SK-N-SH (cell line): Measurements from ENCODE around the gene TMEM147. TPM values are rescaled to one million over a fixed set of nuclear protein-coding genes. Genes with fewer than 3 reads are reported as not detected.

Source experiments
- CTCF ChIA-PET: fragments of 300-600, 350-600 bp; formaldehyde crosslinking; extraction: SDS; loops from one replicate; lab custom pipeline; 2021; lab: Yijun Ruan, JAX
- POLR2A ChIA-PET: fragments of 350-600 bp; sonication (Branson Sonifier 250); formaldehyde crosslinking; extraction: SDS; loops from one replicate; lab custom pipeline; 2020; ENCODE audit warnings: antibody characterized with exemption, inconsistent platforms; lab: Yijun Ruan, JAX
- DNase-seq: peaks from one replicate; pipeline ENCODE4 v3.0.0; 2012
- H2AFZ ChIP-seq: fragments of 200-600 bp; sonication (generic); 2 replicates; pipeline ENCODE4 v1.8.1; 2016; ENCODE audit warnings: antibody characterized with exemption, mild to moderate bottlenecking, low read depth
- H3F3A ChIP-seq: fragments of 200-600 bp; sonication (generic); replicated peaks from 2 replicates; pipeline ENCODE3; 2016; ENCODE audit warnings: antibody characterized with exemption, mild to moderate bottlenecking; ENCODE audit not compliant: insufficient read depth
- H3K27ac ChIP-seq, 2 experiments: fragments of 200-500 bp in 1 of 2; fragments of 200-600 bp in 1 of 2; sonication (Bioruptor generic) in 1 of 2; sonication (generic), shearing (Covaris generic) in 1 of 2; 2 replicates each; pipeline versions ENCODE4 v1.5.1 to v1.6.1; 2014 to 2016; ENCODE audit warnings: low read depth in 2 of 2, inconsistent platforms in 1 of 2, low read length in 1 of 2, mild to moderate bottlenecking in 1 of 2, mixed read lengths in 1 of 2
- H3K27me3 ChIP-seq: fragments of 200-600 bp; sonication (generic), shearing (Covaris generic); 2 replicates; pipeline ENCODE4 v1.6.1; 2016; ENCODE audit warnings: mixed run types; ENCODE audit not compliant: insufficient read depth
- H3K36me3 ChIP-seq, 2 experiments: fragments of 200-500 bp in 1 of 2; fragments of 200-600 bp in 1 of 2; sonication (Bioruptor generic) in 1 of 2; sonication (generic) in 1 of 2; replicated peaks in 1 of 2; 2 replicates each; pipeline versions ENCODE3 to v1.5.1; 2014 to 2016; ENCODE audit warnings: low read length in 1 of 2, mild to moderate bottlenecking in 1 of 2; ENCODE audit not compliant: insufficient read depth in 2 of 2, control insufficient read depth in 1 of 2
- H3K4me1 ChIP-seq, 2 experiments: fragments of 200-500 bp in 1 of 2; fragments of 200-600 bp in 1 of 2; sonication (Bioruptor generic) in 1 of 2; sonication (generic), shearing (Covaris generic) in 1 of 2; 2 replicates each; pipeline versions ENCODE4 v1.5.1 to v1.6.1; 2014 to 2016; ENCODE audit warnings: low read depth in 1 of 2, low read length in 1 of 2, mixed run types in 1 of 2; ENCODE audit not compliant: insufficient read depth in 2 of 2, control insufficient read depth in 1 of 2
- H3K4me2 ChIP-seq: fragments of 200-600 bp; sonication (generic), shearing (Covaris generic); 2 replicates; pipeline ENCODE4 v1.6.1; 2017; ENCODE audit warnings: mixed run types
- H3K4me3 ChIP-seq, 2 experiments: fragments of 200-500 bp in 1 of 2; fragments of 200-600 bp in 1 of 2; sonication (Bioruptor generic) in 1 of 2; sonication (generic), shearing (Covaris generic) in 1 of 2; 2 replicates each; pipeline versions ENCODE4 v1.5.1 to v1.8.1; 2014 to 2016; ENCODE audit warnings: low read depth in 2 of 2, inconsistent platforms in 1 of 2, low read length in 1 of 2, mild to moderate bottlenecking in 1 of 2, mixed read lengths in 1 of 2, moderate library complexity in 1 of 2
- H3K79me2 ChIP-seq: fragments of 200-600 bp; sonication (generic); 2 replicates; pipeline ENCODE4 v1.8.1; 2017; ENCODE audit warnings: mild to moderate bottlenecking; ENCODE audit not compliant: insufficient read depth
- H3K9ac ChIP-seq: fragments of 200-600 bp; sonication (generic); 2 replicates; pipeline ENCODE4 v1.6.1; 2017; ENCODE audit warnings: mixed run types
- H3K9me2 ChIP-seq: fragments of 200-600 bp; sonication (generic); 2 replicates; pipeline ENCODE4 v1.6.1; 2017; ENCODE audit warnings: mixed run types
- H3K9me3 ChIP-seq: fragments of 200-600 bp; sonication (generic); 2 replicates; pipeline ENCODE4 v1.6.1; 2017; ENCODE audit warnings: mixed run types, mild to moderate bottlenecking, moderate library complexity
- H4K20me1 ChIP-seq: fragments of 200-600 bp; sonication (generic); 2 replicates; pipeline ENCODE4 v1.6.1; 2017; ENCODE audit warnings: mild to moderate bottlenecking, mixed run types; ENCODE audit not compliant: insufficient read depth
- EP300 ChIP-seq, 2 experiments: IDR thresholded peaks; 2 replicates each; pipeline versions ENCODE4 v1.4.0 to v1.6.1; 2012; ENCODE audit warnings: borderline replicate concordance in 1 of 2, low read depth in 1 of 2, low read length in 1 of 2
- FOXJ3 ChIP-seq: sonication (generic); formaldehyde crosslinking; IDR thresholded peaks from 2 replicates; pipeline ENCODE4 v1.5.1; 2020; ENCODE audit warnings: mild to moderate bottlenecking, missing genetic modification reagents
- FOXM1 ChIP-seq: IDR thresholded peaks from 2 replicates; pipeline ENCODE4 v1.4.0; 2012; ENCODE audit warnings: low read depth, mild to moderate bottlenecking
- JUND ChIP-seq: IDR thresholded peaks from 2 replicates; pipeline ENCODE4 v1.4.0; 2012
- MEF2A ChIP-seq: IDR thresholded peaks from 2 replicates; pipeline ENCODE4 v1.4.0; 2012; ENCODE audit warnings: low read depth, borderline replicate concordance
- MXI1 ChIP-seq: IDR thresholded peaks from 2 replicates; pipeline ENCODE4 v1.6.1; 2012; ENCODE audit warnings: mild to moderate bottlenecking, low read depth, low read length, improper control_type of control experiment
- RCOR1 ChIP-seq: fragments of 150-350 bp; IDR thresholded peaks from 2 replicates; pipeline ENCODE4 v1.6.1; 2017; ENCODE audit warnings: antibody characterized with exemption, low read length
- SMC3 ChIP-seq: IDR thresholded peaks from 2 replicates; pipeline ENCODE4 v1.6.1; 2012; ENCODE audit warnings: low read depth, low read length, improper control_type of control experiment
- TAF1 ChIP-seq: IDR thresholded peaks from 2 replicates; pipeline ENCODE4 v1.6.1; 2012; ENCODE audit warnings: low read depth, mild to moderate bottlenecking, low read length, moderate library complexity, borderline replicate concordance
- TCF12 ChIP-seq: IDR thresholded peaks from 2 replicates; pipeline ENCODE4 v1.4.0; 2012
- WGBS: methylation state at CpG from one replicate; pipeline ENCODE4 v1.1.6; 2017; ENCODE audit warnings: low lambda C conversion rate; 5-methylcytosine and 5-hydroxymethylcytosine counted together
- polyA plus RNA-seq, 3 experiments: library from polyadenylated mRNA; depleted of rRNA; stranded (reverse); fragments of >200 nt; gene quantifications; 2 replicates each; pipeline ENCODE4 v1.2.3, GENCODE V29; 2012
- TF ChIP-seq, protein P1 (sequence below): fragments of 150-350 bp; IDR thresholded peaks from 2 replicates; pipeline ENCODE4 v1.6.1; 2016; ENCODE audit warnings: mild to moderate bottlenecking, low read depth, low read length
- TF ChIP-seq, protein P2 (sequence below): IDR thresholded peaks from 2 replicates; pipeline ENCODE4; 2012
- TF ChIP-seq, protein P3 (sequence below): fragments of 200-600 bp; sonication (generic); IDR thresholded peaks from 2 replicates; pipeline ENCODE4 v1.6.1; 2017; ENCODE audit warnings: antibody characterized with exemption, mild to moderate bottlenecking, moderate library complexity
- TF ChIP-seq, protein P4 (sequence below): IDR thresholded peaks from 2 replicates; pipeline ENCODE4 v1.6.1; 2012; ENCODE audit warnings: mild to moderate bottlenecking, low read depth, low read length, moderate library complexity
- TF ChIP-seq, protein P5 (sequence below): IDR thresholded peaks from 2 replicates; pipeline ENCODE4 v1.4.0; 2012; ENCODE audit warnings: low read depth, borderline replicate concordance
- TF ChIP-seq, protein P6 (sequence below): IDR thresholded peaks from 2 replicates; pipeline ENCODE4 v1.4.0; 2012; ENCODE audit warnings: low read depth
- TF ChIP-seq, protein P7 (sequence below): fragments of 150-350 bp; IDR thresholded peaks from 2 replicates; pipeline ENCODE4 v1.6.1; 2017; ENCODE audit warnings: antibody characterized with exemption, low read length, low read depth, borderline replicate concordance

Gene TMEM147
- polyA plus RNA-seq, 1 of the 3 experiments (the other 2 are of a cell fraction): 202 TPM

DNA sequence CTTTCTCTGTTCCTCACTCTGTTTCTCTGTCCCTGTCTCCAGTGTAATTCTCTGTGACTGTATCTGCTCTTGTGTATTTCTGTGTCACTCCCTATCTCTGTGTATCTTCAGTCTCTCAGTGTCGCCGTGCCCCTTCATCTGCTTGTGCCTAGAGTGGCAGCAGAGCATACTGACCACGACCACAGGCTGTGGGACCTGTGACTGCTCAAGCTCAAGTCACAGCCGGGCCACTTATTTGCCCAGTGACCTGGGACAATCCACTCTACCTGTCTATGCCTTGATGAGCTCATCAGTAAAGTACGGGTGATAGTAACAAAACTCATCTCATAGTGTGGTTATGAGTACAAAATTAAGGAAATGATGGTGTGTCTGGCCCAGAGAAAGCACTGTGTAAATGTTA lies 8.7 kb downstream of the TMEM147 start:
- 47% methylated on average over 5 of the region's 5 CpGs for WGBS
- Histone ChIP-seq H3K9ac (no peak overlapping the region), H3K27ac (no peak overlapping the region), H4K20me1 (peaks cover 5% of the 10 kb centered on the region; the same call in 1 of the 2 replicates), H3K79me2 (no peaks in the 10 kb centered on the region), H3K9me2 (no peaks in the 10 kb centered on the region), H3K27me3 (peaks cover 9% of the 10 kb centered on the region), H3K4me3 (no peak overlapping the region), H2AFZ (no peak overlapping the region), H3F3A (no peaks in the 10 kb centered on the region), H3K36me3 (no peaks in the 10 kb centered on the region), H3K9me3 (no peaks in the 10 kb centered on the region), H3K4me2 (no peak overlapping the region), H3K4me1 (peaks cover 0 to 11% of the 10 kb centered on the region in 2 experiments; a peak in 1 of 4 replicates)
- ChIA-PET POLR2A (no interaction called here), CTCF (interaction anchor here (1.2 kb wide), 1 partner anchor 66 kb away, joined by 3 read pairs; no protein-coding TSS in a partner anchor)
- no peak for DNase-seq
- TF ChIP-seq, protein P1, sequence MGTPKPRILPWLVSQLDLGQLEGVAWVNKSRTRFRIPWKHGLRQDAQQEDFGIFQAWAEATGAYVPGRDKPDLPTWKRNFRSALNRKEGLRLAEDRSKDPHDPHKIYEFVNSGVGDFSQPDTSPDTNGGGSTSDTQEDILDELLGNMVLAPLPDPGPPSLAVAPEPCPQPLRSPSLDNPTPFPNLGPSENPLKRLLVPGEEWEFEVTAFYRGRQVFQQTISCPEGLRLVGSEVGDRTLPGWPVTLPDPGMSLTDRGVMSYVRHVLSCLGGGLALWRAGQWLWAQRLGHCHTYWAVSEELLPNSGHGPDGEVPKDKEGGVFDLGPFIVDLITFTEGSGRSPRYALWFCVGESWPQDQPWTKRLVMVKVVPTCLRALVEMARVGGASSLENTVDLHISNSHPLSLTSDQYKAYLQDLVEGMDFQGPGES: no peak
- TF ChIP-seq, protein P2, sequence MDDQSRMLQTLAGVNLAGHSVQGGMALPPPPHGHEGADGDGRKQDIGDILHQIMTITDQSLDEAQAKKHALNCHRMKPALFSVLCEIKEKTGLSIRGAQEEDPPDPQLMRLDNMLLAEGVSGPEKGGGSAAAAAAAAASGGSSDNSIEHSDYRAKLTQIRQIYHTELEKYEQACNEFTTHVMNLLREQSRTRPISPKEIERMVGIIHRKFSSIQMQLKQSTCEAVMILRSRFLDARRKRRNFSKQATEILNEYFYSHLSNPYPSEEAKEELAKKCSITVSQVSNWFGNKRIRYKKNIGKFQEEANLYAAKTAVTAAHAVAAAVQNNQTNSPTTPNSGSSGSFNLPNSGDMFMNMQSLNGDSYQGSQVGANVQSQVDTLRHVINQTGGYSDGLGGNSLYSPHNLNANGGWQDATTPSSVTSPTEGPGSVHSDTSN: no peak
- TF ChIP-seq RCOR1 (no peak), TAF1 (no peak), FOXM1 (no peak), TCF12 (no peak), MXI1 (no peak), JUND (no peak), EP300 (IDR thresholded peaks at IDR 0.05; ENCODE audit: borderline replicate concordance in 1 of 2, low read depth in 1 of 2, low read length in 1 of 2) (no peak), FOXJ3 (CRISPR knock-in tag) (no peak), MEF2A (no peak), SMC3 (no peak)
- TF ChIP-seq, protein P3, sequence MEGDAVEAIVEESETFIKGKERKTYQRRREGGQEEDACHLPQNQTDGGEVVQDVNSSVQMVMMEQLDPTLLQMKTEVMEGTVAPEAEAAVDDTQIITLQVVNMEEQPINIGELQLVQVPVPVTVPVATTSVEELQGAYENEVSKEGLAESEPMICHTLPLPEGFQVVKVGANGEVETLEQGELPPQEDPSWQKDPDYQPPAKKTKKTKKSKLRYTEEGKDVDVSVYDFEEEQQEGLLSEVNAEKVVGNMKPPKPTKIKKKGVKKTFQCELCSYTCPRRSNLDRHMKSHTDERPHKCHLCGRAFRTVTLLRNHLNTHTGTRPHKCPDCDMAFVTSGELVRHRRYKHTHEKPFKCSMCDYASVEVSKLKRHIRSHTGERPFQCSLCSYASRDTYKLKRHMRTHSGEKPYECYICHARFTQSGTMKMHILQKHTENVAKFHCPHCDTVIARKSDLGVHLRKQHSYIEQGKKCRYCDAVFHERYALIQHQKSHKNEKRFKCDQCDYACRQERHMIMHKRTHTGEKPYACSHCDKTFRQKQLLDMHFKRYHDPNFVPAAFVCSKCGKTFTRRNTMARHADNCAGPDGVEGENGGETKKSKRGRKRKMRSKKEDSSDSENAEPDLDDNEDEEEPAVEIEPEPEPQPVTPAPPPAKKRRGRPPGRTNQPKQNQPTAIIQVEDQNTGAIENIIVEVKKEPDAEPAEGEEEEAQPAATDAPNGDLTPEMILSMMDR: no peak
- TF ChIP-seq, protein P4, sequence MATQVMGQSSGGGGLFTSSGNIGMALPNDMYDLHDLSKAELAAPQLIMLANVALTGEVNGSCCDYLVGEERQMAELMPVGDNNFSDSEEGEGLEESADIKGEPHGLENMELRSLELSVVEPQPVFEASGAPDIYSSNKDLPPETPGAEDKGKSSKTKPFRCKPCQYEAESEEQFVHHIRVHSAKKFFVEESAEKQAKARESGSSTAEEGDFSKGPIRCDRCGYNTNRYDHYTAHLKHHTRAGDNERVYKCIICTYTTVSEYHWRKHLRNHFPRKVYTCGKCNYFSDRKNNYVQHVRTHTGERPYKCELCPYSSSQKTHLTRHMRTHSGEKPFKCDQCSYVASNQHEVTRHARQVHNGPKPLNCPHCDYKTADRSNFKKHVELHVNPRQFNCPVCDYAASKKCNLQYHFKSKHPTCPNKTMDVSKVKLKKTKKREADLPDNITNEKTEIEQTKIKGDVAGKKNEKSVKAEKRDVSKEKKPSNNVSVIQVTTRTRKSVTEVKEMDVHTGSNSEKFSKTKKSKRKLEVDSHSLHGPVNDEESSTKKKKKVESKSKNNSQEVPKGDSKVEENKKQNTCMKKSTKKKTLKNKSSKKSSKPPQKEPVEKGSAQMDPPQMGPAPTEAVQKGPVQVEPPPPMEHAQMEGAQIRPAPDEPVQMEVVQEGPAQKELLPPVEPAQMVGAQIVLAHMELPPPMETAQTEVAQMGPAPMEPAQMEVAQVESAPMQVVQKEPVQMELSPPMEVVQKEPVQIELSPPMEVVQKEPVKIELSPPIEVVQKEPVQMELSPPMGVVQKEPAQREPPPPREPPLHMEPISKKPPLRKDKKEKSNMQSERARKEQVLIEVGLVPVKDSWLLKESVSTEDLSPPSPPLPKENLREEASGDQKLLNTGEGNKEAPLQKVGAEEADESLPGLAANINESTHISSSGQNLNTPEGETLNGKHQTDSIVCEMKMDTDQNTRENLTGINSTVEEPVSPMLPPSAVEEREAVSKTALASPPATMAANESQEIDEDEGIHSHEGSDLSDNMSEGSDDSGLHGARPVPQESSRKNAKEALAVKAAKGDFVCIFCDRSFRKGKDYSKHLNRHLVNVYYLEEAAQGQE: no peak
- TF ChIP-seq, protein P5, sequence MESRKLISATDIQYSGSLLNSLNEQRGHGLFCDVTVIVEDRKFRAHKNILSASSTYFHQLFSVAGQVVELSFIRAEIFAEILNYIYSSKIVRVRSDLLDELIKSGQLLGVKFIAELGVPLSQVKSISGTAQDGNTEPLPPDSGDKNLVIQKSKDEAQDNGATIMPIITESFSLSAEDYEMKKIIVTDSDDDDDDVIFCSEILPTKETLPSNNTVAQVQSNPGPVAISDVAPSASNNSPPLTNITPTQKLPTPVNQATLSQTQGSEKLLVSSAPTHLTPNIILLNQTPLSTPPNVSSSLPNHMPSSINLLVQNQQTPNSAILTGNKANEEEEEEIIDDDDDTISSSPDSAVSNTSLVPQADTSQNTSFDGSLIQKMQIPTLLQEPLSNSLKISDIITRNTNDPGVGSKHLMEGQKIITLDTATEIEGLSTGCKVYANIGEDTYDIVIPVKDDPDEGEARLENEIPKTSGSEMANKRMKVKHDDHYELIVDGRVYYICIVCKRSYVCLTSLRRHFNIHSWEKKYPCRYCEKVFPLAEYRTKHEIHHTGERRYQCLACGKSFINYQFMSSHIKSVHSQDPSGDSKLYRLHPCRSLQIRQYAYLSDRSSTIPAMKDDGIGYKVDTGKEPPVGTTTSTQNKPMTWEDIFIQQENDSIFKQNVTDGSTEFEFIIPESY: no peak
- TF ChIP-seq, protein P6, sequence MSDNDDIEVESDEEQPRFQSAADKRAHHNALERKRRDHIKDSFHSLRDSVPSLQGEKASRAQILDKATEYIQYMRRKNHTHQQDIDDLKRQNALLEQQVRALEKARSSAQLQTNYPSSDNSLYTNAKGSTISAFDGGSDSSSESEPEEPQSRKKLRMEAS: no peak
- TF ChIP-seq, protein P7, sequence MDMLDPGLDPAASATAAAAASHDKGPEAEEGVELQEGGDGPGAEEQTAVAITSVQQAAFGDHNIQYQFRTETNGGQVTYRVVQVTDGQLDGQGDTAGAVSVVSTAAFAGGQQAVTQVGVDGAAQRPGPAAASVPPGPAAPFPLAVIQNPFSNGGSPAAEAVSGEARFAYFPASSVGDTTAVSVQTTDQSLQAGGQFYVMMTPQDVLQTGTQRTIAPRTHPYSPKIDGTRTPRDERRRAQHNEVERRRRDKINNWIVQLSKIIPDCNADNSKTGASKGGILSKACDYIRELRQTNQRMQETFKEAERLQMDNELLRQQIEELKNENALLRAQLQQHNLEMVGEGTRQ: no peak
